Measurements from ENCODE around the gene RUNX2. TPM values are rescaled to one million over a fixed set of nuclear protein-coding genes. Genes with fewer than 3 reads are reported as not detected.
A peak's percentile ranks its signal among the peaks of the same experiment; 100 is the strongest.
"Not testable (repeated sequence)": the region's sequence is repeated elsewhere in the genome, so short reads cannot be mapped to it uniquely, and the experiment has no call there.

The RUNX2 gene
- total and polyA plus RNA-seq, 3 experiments from 2014 or later: 16.1 to 25.8 (median 25.3) TPM

DNA sequence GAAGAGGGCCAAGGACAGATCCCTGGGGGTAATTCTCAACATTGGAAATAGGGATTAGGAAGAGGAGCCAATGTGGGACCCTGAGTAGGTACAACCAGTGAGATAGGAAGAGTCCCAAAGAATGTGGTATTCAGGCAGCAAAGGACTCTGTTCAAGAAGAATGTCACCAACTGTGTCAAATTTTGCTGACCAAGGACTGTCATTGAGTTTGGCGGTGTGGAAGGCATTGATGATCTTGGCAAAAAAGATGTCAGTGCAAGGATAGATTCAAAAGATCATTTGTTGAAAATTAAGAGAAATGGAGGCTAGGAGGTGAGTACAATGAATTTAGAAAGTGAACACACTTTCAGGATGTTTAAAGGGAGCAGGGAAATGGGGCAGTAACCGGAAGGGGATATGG, 132.0 kb downstream of the RUNX2 start:
- DNase-seq: no peak
- no peaks in the 10 kb centered on the region for H3K27me3 ChIP-seq (ENCODE audit: insufficient read depth, low read length, poor library complexity, severe bottlenecking)
- H3K4me1 Mint-ChIP-seq: peaks cover 4 to 26% (median 13%) of the 10 kb centered on the region in 3 donors
- no peak overlapping the region for H3K4me3 ChIP-seq (ENCODE audit: low read length)
- H3K36me3 Mint-ChIP-seq: peaks cover 0 to 10% (median 3%) of the 10 kb centered on the region in 3 donors
- H3K4me1 ChIP-seq (ENCODE audit: insufficient read depth, low read length): peaks cover 9% of the 10 kb centered on the region
- no peak overlapping the region for H3K27ac ChIP-seq (ENCODE audit: low read depth, low read length)
- CTCF ChIA-PET: no interaction called here
- H3K27me3 Mint-ChIP-seq: no peaks in the 10 kb centered on the region
- H3K36me3 ChIP-seq (ENCODE audit: insufficient read depth, low read length): no peaks in the 10 kb centered on the region
- no peaks in the 10 kb centered on the region for H3K9me3 Mint-ChIP-seq
- no peak overlapping the region for H3K4me3 Mint-ChIP-seq
- POLR2A ChIA-PET: no interaction called here
- H3K27ac Mint-ChIP-seq: no peak overlapping the region
- H3K9me3 ChIP-seq (ENCODE audit: low read length): no peaks in the 10 kb centered on the region

DNA sequence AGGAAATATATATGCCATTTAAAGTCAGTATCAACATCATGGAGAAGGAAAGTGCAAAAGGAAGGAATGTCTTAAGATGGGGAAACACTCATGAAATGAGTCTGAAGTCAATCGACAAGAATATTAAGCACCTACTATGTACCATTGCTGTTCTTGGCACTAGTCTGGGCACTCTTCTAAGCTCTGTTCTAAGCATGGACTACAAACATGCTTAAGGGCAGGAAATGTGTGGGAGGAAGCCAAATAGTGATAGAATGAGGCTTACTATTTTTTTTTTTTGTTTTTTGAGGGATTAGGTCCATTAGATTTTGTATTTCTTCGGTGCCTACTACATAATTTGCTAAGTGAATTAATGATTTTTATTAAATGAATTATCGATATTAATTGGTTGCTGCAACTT, 133.4 kb downstream of the RUNX2 start:
- Mint-ChIP-seq H3K27me3 (no peaks in the 10 kb centered on the region), H3K36me3 (peaks cover 0 to 8% (median 2%) of the 10 kb centered on the region in 3 donors), H3K4me1 (peaks cover 4 to 26% (median 14%) of the 10 kb centered on the region in 3 donors), H3K27ac (no peak overlapping the region), H3K4me3 (no peak overlapping the region), H3K9me3 (no peaks in the 10 kb centered on the region)
- Histone ChIP-seq H3K27ac (ENCODE audit: low read depth, low read length) (no peak overlapping the region), H3K4me1 (ENCODE audit: insufficient read depth, low read length) (peaks cover 9% of the 10 kb centered on the region), H3K4me3 (ENCODE audit: low read length) (no peak overlapping the region), H3K36me3 (ENCODE audit: insufficient read depth, low read length) (no peaks in the 10 kb centered on the region), H3K27me3 (ENCODE audit: insufficient read depth, low read length, poor library complexity, severe bottlenecking) (no peaks in the 10 kb centered on the region), H3K9me3 (ENCODE audit: low read length) (no peaks in the 10 kb centered on the region)
- POLR2A ChIA-PET: interaction anchor here (0.7 kb wide), 2 partner anchors 10 to 35 kb away, joined by 3 read pairs; no protein-coding TSS in a partner anchor
- CTCF ChIA-PET: interaction anchor here (1.7 kb wide), 1 partner anchor 253 kb away, joined by 3 read pairs; no protein-coding TSS in a partner anchor
- DNase-seq: no peak

DNA sequence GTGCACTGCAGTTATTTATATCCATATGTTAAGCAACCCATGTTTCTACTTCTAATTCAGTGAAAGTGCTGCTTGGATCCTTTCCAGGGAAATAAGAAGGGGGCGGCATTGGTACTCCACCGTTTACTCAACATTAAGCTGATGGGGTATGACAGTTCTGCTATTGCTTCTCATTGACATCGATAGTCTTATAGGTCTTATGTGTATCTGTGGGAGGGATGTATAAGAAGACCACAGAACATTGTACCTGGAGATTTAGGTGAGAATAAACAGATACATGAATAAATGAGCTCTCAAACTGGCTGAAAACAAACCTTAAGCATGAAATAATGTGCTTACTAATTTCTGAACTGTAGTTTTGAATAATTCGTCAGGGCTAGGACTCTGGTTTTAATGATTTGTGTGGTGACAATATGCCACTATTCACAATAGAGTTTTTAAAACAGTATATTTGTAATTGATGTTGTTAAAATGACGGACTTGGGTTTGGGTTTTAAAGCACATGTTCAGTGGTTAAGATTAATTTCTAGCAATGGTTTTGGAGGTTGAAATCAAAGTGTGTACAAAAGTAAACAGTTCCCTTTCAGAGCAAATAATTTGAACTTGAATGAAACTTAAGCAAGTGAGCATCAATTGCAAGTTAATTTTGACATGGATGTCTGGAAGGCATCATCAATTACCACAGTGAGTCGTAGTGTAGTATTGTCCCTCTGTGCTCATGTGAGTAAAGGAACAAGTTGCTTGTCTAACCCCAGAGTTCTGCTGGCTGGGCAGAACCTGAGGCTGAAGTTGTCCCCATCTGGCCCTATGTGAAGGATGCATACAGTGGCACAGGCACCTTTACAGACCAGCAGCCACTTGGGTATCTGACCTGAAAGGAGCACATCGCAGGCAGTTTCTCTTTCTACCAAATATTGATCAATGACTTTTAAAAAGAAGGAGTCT, 134.3 kb downstream of the RUNX2 start:
- Mint-ChIP-seq H3K4me3 (peak overlapping the region in 3 of 7 donors; percentile 13 to 62 (median 28)), H3K27me3 (no peaks in the 10 kb centered on the region), H3K9me3 (no peaks in the 10 kb centered on the region), H3K4me1 (peaks cover 0 to 26% (median 10%) of the 10 kb centered on the region in 3 donors), H3K36me3 (peaks cover under 1 to 7% (median 4%) of the 10 kb centered on the region in 3 donors), H3K27ac (peak overlapping the region in 7 of 8 donors; percentile 13 to 77 (median 66))
- no peak overlapping the region for H3K27ac ChIP-seq (ENCODE audit: low read depth, low read length)
- peaks cover 9% of the 10 kb centered on the region for H3K4me1 ChIP-seq (ENCODE audit: insufficient read depth, low read length)
- H3K9me3 ChIP-seq (ENCODE audit: low read length): no peaks in the 10 kb centered on the region
- no peak for DNase-seq
- H3K4me3 ChIP-seq (ENCODE audit: low read length): no peak overlapping the region
- no peaks in the 10 kb centered on the region for H3K36me3 ChIP-seq (ENCODE audit: insufficient read depth, low read length)
- CTCF ChIA-PET: interaction anchor here (1.7 kb wide), 1 partner anchor 252 kb away, joined by 3 read pairs; no protein-coding TSS in a partner anchor
- POLR2A ChIA-PET: interaction anchor here (0.7 kb wide), 2 partner anchors 11 to 34 kb away, joined by 3 read pairs; no protein-coding TSS in a partner anchor
- no peaks in the 10 kb centered on the region for H3K27me3 ChIP-seq (ENCODE audit: insufficient read depth, low read length, poor library complexity, severe bottlenecking)

DNA sequence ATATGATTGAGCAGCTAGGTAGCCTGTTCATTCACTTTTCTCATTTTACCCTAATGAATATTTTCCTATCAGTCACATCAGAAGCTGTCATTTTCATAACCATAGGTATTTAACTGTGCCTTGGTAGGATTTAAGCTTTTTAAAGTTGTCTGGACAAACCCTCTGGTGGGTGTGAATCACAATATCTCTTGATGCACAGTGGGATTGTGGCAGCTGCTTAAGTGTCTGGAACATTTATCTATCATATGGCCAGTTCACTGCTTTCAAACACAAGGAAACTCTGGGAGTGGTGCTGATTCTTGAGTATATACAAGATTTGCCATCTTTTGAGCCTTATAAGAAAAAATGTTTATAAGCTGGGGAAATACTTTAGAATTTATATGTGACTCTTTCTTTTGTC, 136.6 kb downstream of the RUNX2 start:
- no peaks in the 10 kb centered on the region for H3K27me3 ChIP-seq (ENCODE audit: insufficient read depth, low read length, poor library complexity, severe bottlenecking)
- H3K4me3 ChIP-seq (ENCODE audit: low read length): no peak overlapping the region
- H3K36me3 ChIP-seq (ENCODE audit: insufficient read depth, low read length): no peaks in the 10 kb centered on the region
- POLR2A ChIA-PET: no interaction called here
- CTCF ChIA-PET: no interaction called here
- no peak for DNase-seq
- peaks cover 9% of the 10 kb centered on the region for H3K4me1 ChIP-seq (ENCODE audit: insufficient read depth, low read length)
- H3K4me1 Mint-ChIP-seq: peaks cover 0 to 41% (median 20%) of the 10 kb centered on the region in 3 donors
- H3K27ac Mint-ChIP-seq: peak overlapping the region in 1 of 8 donors; percentile 19
- H3K36me3 Mint-ChIP-seq: peaks cover 5 to 14% (median 10%) of the 10 kb centered on the region in 3 donors
- H3K4me3 Mint-ChIP-seq: no peak overlapping the region
- H3K27ac ChIP-seq (ENCODE audit: low read depth, low read length): no peak overlapping the region
- no peaks in the 10 kb centered on the region for H3K9me3 ChIP-seq (ENCODE audit: low read length)
- no peaks in the 10 kb centered on the region for H3K9me3 Mint-ChIP-seq
- H3K27me3 Mint-ChIP-seq: no peaks in the 10 kb centered on the region

DNA sequence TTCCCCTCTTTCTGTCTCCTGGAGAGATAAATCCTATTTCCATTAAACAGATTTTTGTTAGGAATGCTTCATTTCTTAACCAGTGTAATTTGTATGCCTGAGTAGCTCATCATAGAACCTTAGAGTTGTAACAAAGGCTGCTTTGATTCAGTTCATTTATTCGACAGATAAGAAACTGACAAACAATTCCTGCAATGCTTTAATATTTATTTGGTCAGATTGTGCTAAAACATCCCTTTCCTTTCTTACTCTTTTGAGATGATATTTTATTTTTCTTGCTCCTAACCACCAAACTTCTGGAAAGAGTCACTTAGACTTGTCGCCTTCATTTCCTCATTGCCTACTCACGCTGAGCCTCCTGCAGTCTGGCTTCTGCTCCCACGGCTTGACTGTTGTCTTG, 138.6 kb downstream of the RUNX2 start:
- ChIA-PET POLR2A (no interaction called here), CTCF (no interaction called here)
- no peak for DNase-seq
- no peak overlapping the region for H3K4me3 Mint-ChIP-seq
- H3K4me1 Mint-ChIP-seq: peaks cover 0 to 55% (median 22%) of the 10 kb centered on the region in 3 donors
- H3K36me3 ChIP-seq (ENCODE audit: insufficient read depth, low read length): no peaks in the 10 kb centered on the region
- H3K36me3 Mint-ChIP-seq: peaks cover 5 to 21% (median 16%) of the 10 kb centered on the region in 3 donors
- H3K27me3 ChIP-seq (ENCODE audit: insufficient read depth, low read length, poor library complexity, severe bottlenecking): no peaks in the 10 kb centered on the region
- peaks cover 2% of the 10 kb centered on the region for H3K4me1 ChIP-seq (ENCODE audit: insufficient read depth, low read length)
- peak overlapping the region in 4 of 8 donors; percentile 38 to 76 (median 50) for H3K27ac Mint-ChIP-seq
- no peaks in the 10 kb centered on the region for H3K9me3 ChIP-seq (ENCODE audit: low read length)
- no peaks in the 10 kb centered on the region for H3K27me3 Mint-ChIP-seq
- H3K9me3 Mint-ChIP-seq: no peaks in the 10 kb centered on the region
- H3K4me3 ChIP-seq (ENCODE audit: low read length): no peak overlapping the region
- no peak overlapping the region for H3K27ac ChIP-seq (ENCODE audit: low read depth, low read length)

DNA sequence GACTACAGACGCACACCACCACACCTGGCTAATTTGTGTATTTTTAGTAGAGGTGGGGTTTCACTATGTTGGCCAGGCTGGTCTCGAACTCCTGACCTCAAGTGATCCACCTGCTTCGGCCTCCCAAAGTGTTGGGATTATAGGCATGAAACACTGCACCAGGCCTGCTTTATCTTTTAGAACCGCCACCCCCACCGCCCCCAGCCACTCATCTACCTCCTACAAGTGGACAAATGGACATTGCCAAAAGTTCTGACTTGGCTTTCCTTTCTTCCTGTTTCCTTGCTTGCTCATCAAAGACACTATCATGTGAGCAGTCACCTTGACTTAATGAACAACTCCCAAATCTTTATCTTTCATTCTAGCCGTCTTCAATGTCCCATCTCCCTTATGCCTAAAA, 139.3 kb downstream of the RUNX2 start:
- POLR2A ChIA-PET; H3K36me3 ChIP-seq (ENCODE audit: insufficient read depth, low read length); DNase-seq; H3K9me3 Mint-ChIP-seq; H3K27me3 ChIP-seq (ENCODE audit: insufficient read depth, low read length, poor library complexity, severe bottlenecking); H3K4me3 ChIP-seq (ENCODE audit: low read length); H3K27me3 Mint-ChIP-seq; H3K9me3 ChIP-seq (ENCODE audit: low read length); H3K4me1 ChIP-seq (ENCODE audit: insufficient read depth, low read length); H3K27ac ChIP-seq (ENCODE audit: low read depth, low read length); CTCF ChIA-PET: not testable (repeated sequence)
- H3K4me3 Mint-ChIP-seq: peak overlapping the region in 1 of 7 donors; percentile 40
- H3K36me3 Mint-ChIP-seq: peaks cover 5 to 25% (median 16%) of the 10 kb centered on the region in 3 donors
- peak overlapping the region in 2 of 8 donors; percentile 50 to 68 for H3K27ac Mint-ChIP-seq
- H3K4me1 Mint-ChIP-seq: peaks cover 0 to 62% (median 26%) of the 10 kb centered on the region in 3 donors

GRCh38 chr6:45467853-45468252, 139.7 kb downstream of the RUNX2 start:
- ChIA-PET POLR2A (no interaction called here), CTCF (no interaction called here)
- H3K9me3 Mint-ChIP-seq: no peaks in the 10 kb centered on the region
- no peak overlapping the region for H3K4me3 ChIP-seq (ENCODE audit: low read length)
- H3K9me3 ChIP-seq (ENCODE audit: low read length): no peaks in the 10 kb centered on the region
- peak overlapping the region in 1 of 7 donors; percentile 21 for H3K4me3 Mint-ChIP-seq
- H3K27me3 ChIP-seq (ENCODE audit: insufficient read depth, low read length, poor library complexity, severe bottlenecking): no peaks in the 10 kb centered on the region
- H3K36me3 ChIP-seq (ENCODE audit: insufficient read depth, low read length): no peaks in the 10 kb centered on the region
- H3K4me1 ChIP-seq (ENCODE audit: insufficient read depth, low read length): no peaks in the 10 kb centered on the region
- peaks cover 0 to 66% (median 28%) of the 10 kb centered on the region in 3 donors for H3K4me1 Mint-ChIP-seq
- H3K27me3 Mint-ChIP-seq: no peaks in the 10 kb centered on the region
- peak overlapping the region in 3 of 8 donors; percentile 40 to 68 (median 50) for H3K27ac Mint-ChIP-seq
- no peak overlapping the region for H3K27ac ChIP-seq (ENCODE audit: low read depth, low read length)
- H3K36me3 Mint-ChIP-seq: peaks cover 5 to 27% (median 16%) of the 10 kb centered on the region in 3 donors
- no peak for DNase-seq

- DNase-seq: no peak
- Histone ChIP-seq H3K4me3 (ENCODE audit: low read length) (no peak overlapping the region), H3K9me3 (ENCODE audit: low read length) (no peaks in the 10 kb centered on the region), H3K4me1 (ENCODE audit: insufficient read depth, low read length) (no peaks in the 10 kb centered on the region), H3K27me3 (ENCODE audit: insufficient read depth, low read length, poor library complexity, severe bottlenecking) (no peaks in the 10 kb centered on the region), H3K27ac (ENCODE audit: low read depth, low read length) (no peak overlapping the region), H3K36me3 (ENCODE audit: insufficient read depth, low read length) (no peaks in the 10 kb centered on the region)
- Mint-ChIP-seq H3K4me3 (no peak overlapping the region), H3K27ac (peak overlapping the region in 5 of 8 donors; percentile 0 to 70 (median 58)), H3K4me1 (peaks cover 0 to 61% (median 31%) of the 10 kb centered on the region in 3 donors), H3K36me3 (peaks cover 5 to 31% (median 18%) of the 10 kb centered on the region in 3 donors), H3K9me3 (no peaks in the 10 kb centered on the region), H3K27me3 (no peaks in the 10 kb centered on the region)
- ChIA-PET POLR2A (no interaction called here), CTCF (no interaction called here)
These were observed 141.5 kb downstream of the RUNX2 start for GRCh38 chr6:45469663-45470062.

Data from CD8-positive, alpha-beta memory T cell (primary cell).